ENCODE results near the gene CXCL17. TPM values are rescaled to one million over a fixed set of nuclear protein-coding genes. Genes with fewer than 3 reads are reported as not detected.
A peak's percentile ranks its signal among the peaks of the same experiment; 100 is the strongest.

Gene CXCL17
- total RNA-seq, 1 donor from 2014 or later: 1.1 TPM

DNA sequence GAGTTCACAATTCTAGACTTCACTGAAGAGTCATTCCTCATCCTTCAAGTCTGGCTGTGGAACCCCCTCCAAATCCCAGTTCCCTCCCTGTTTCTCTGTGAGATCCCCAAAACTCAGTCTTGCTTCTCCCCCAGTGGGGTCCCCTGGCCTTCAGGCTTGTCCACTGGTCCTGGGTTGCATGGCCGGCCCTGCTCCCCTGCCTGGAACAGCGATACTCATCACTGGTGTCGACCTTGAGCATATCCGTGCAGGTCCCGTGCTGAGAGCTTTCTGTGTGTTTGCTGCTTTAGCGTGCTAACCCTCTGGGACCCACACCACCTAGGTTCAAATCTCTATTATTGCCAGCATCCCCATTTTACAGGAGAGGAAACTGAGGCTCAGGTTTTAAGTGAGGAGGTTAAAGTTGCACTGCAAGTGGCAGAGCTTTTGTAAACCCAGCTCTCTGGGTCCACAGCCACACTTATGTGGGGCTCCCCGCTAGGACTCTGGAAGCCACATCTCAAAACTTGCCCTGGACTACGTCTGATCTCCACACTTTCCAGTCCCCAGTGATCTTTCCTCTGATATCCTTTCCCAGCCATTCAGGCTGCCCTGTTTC lies 31.1 kb downstream of the CXCL17 start:
- peaks cover 3% of the 10 kb centered on the region for H3K36me3 ChIP-seq (ENCODE audit: control insufficient read depth, insufficient read depth, low read length)
- peak; percentile 7 for FAIRE-seq

GRCh38 chr19:42410371-42410770 lies 32.4 kb downstream of the CXCL17 start:
- Histone ChIP-seq H3K4me3 (ENCODE audit: low read depth, low read length) (no peak overlapping the region), H3K36me3 (ENCODE audit: control insufficient read depth, insufficient read depth, low read length) (peaks cover 4% of the 10 kb centered on the region), H3K27me3 (ENCODE audit: control insufficient read depth, insufficient read depth, low read length) (no peaks in the 10 kb centered on the region)
- DNase-seq (ENCODE audit: low read depth) (no peak), FAIRE-seq (no peak)
- TF ChIP-seq CTCF (IDR thresholded peaks at IDR 0.05; ENCODE audit: insufficient read depth, low read length, severe bottlenecking): no peak

More for the DNA sequence above, 31.1 kb downstream of the CXCL17 start:
- no peak overlapping the region for H3K4me3 ChIP-seq (ENCODE audit: low read depth, low read length)
- no peaks in the 10 kb centered on the region for H3K27me3 ChIP-seq (ENCODE audit: control insufficient read depth, insufficient read depth, low read length)
- no peak for DNase-seq (ENCODE audit: low read depth)
- TF ChIP-seq CTCF (IDR thresholded peaks at IDR 0.05; ENCODE audit: insufficient read depth, low read length, severe bottlenecking): no peak

DNA sequence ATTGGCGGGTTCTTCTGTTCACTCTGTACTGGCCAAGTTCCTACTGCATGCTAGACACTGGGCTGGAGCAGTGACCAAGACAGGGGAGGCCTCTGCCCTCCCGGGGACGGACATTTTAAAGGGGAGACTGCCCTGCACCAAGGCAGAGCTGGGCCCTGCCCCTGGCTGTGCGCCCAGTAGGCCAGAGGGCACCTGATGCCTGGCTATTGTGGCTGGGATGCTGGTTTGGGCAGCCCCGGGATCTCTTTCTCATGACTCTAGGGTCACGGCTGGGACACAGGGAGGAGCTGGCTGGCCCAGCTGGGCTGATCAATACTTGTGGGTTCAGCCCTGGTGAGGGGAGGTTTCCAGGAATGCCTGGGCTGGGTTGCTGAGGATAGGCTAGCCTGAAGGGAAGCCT lies 33.3 kb downstream of the CXCL17 start:
- FAIRE-seq (no peak), DNase-seq (ENCODE audit: low read depth) (no peak)
- Histone ChIP-seq H3K27me3 (ENCODE audit: control insufficient read depth, insufficient read depth, low read length) (no peaks in the 10 kb centered on the region), H3K36me3 (ENCODE audit: control insufficient read depth, insufficient read depth, low read length) (peaks cover 5% of the 10 kb centered on the region), H3K4me3 (ENCODE audit: low read depth, low read length) (no peak overlapping the region)
- TF ChIP-seq CTCF (IDR thresholded peaks at IDR 0.05; ENCODE audit: insufficient read depth, low read length, severe bottlenecking): no peak

GRCh38 chr19:42407816-42408175 lies 35.0 kb downstream of the CXCL17 start:
- no peak for TF ChIP-seq CTCF (IDR thresholded peaks at IDR 0.05; ENCODE audit: insufficient read depth, low read length, severe bottlenecking)
- FAIRE-seq (no peak), DNase-seq (ENCODE audit: low read depth) (no peak)
- H3K36me3 ChIP-seq (ENCODE audit: control insufficient read depth, insufficient read depth, low read length): peaks cover 5% of the 10 kb centered on the region
- H3K27me3 ChIP-seq (ENCODE audit: control insufficient read depth, insufficient read depth, low read length): no peaks in the 10 kb centered on the region
- H3K4me3 ChIP-seq (ENCODE audit: low read depth, low read length): no peak overlapping the region

DNA sequence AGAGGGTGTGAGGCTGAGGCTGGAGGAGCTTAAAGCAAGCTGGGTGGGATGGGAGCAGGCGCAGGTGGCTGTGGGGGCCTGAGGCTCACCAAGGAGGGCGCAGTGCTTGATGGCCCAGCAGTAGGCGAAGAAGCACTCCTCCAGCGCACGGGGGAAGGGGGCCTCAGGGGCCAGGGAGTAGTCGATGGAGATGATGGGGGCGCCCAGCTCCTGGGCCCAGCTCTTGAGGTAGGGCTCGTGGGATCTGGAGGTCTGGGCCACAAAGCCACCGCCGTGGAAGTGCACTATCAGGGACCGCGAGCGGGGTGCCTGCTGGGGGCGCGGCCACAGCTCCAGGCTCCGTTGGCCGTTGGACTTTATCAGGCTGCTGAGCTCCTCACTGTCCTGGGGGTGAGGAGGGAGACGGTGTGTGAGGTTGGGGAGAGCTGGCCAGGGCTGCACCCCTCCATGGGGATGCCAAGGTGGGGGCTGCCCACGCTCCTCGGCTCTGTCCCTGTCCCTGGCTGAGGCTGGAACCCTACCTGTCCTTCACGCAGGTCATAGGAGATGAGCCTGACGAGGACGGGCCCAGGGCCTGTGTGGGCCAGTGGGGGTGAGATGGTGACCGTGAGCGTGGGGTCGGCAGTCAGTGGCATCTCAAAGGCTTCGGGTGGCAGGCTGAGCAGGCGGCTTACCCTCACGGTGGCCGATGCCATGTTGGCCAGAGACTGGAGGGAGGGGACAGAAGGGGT lies 35.5 kb downstream of the CXCL17 start:
- Histone ChIP-seq H3K36me3 (ENCODE audit: control insufficient read depth, insufficient read depth, low read length) (peaks cover 5% of the 10 kb centered on the region), H3K4me3 (ENCODE audit: low read depth, low read length) (no peak overlapping the region), H3K27me3 (ENCODE audit: control insufficient read depth, insufficient read depth, low read length) (no peaks in the 10 kb centered on the region)
- FAIRE-seq (no peak), DNase-seq (ENCODE audit: low read depth) (no peak)
- no peak for TF ChIP-seq CTCF (IDR thresholded peaks at IDR 0.05; ENCODE audit: insufficient read depth, low read length, severe bottlenecking)

All from bronchial epithelial cell (primary cell).